22Rv1 (cell line): Measurements from ENCODE around the gene FRMD4B.

Source experiments
- CTCF ChIP-seq: fragments of 450-650 bp; IDR thresholded peaks from 2 replicates; pipeline ENCODE4 v1.5.1; 2017; ENCODE audit warnings: mild to moderate bottlenecking
- ZFX ChIP-seq: fragments of 450-650 bp; IDR thresholded peaks from 2 replicates; pipeline ENCODE4 v1.6.1; 2017; ENCODE audit warnings: antibody characterized with exemption, borderline replicate concordance

- TF ChIP-seq CTCF (no peak), ZFX (no peak)
Observed at GRCh38 chr3:69207031-69207430, 178.9 kb downstream of the FRMD4B start.
